MM.1S (cell line): ENCODE measurements around the gene TTC38.
"Not testable (repeated sequence)": the region's sequence is repeated elsewhere in the genome, so short reads cannot be mapped to it uniquely, and the experiment has no call there.

Source experiments
- CTCF ChIP-seq: fragments of 300-600 bp; sonication (generic); IDR thresholded peaks from 2 replicates; pipeline ENCODE4 v1.5.1; 2016; ENCODE audit warnings: antibody characterized with exemption, low read length, mixed read lengths
- EZH2 ChIP-seq: fragments of 300-600 bp; sonication (generic); optimal IDR thresholded peaks from 2 replicates; pipeline ENCODE3; 2017; ENCODE audit warnings: low read depth, mild to moderate bottlenecking, antibody characterized with exemption, low read length, mixed read lengths
- EZH2phosphoT487 ChIP-seq: fragments of 300-600 bp; sonication (generic); IDR thresholded peaks from 2 replicates; pipeline ENCODE4 v1.6.1; 2018; ENCODE audit warnings: antibody characterized with exemption, low read length

- not testable (repeated sequence) for TF ChIP-seq CTCF, EZH2phosphoT487, EZH2
Observed at GRCh38 chr22:46264520-46264919, 3.3 kb upstream of the TTC38 start.
